Uterine smooth muscle cell (primary cell): ENCODE measurements around the gene CEP192. TPM values are rescaled to one million over a fixed set of nuclear protein-coding genes. Genes with fewer than 3 reads are reported as not detected.

ENCODE experiments used
- total RNA-seq: library from RNA; depleted of rRNA; stranded (reverse); fragments of >200 nt; gene quantifications from 2 replicates; pipeline ENCODE4 v1.2.3, GENCODE V29; 2014

The CEP192 gene
- total RNA-seq = 35.1 and 43.8 TPM in 2 replicates

GRCh38 chr18:12990967-12991820, at the start of gene CEP192:
Gene CEP192 (plus strand): TSS chr18:12991362. CDS start chr18:12999425, 8,063 bp downstream.

GRCh38 chr18:12947285-12948049, 43.7 kb upstream of the CEP192 start, which contains the start of gene SEH1L:
Gene SEH1L (plus strand): TSS chr18:12948011. CDS start chr18:12948122, 111 bp downstream.

Other genes starting within 250 kb of the CEP192 start
- gene PTPN2, start 107.1 kb upstream of the CEP192 start, total RNA-seq = 22.4 and 24.2 TPM in 2 replicates
- gene SEH1L, start 43.4 kb upstream of the CEP192 start, total RNA-seq = 62.1 and 87.5 TPM in 2 replicates
- 0.22 and 1.1 TPM in 2 replicates for gene LDLRAD4, start 227.4 kb downstream of the CEP192 start, total RNA-seq